GM19468 (cell line): ENCODE data around the gene PLCG1.

Experiments
- ATAC-seq: cut with Tn5 transposase; IDR thresholded peaks from one replicate; pipeline ENCODE4 v1.9.1; 2021; ENCODE audit warnings: mild to moderate bottlenecking, moderate library complexity, moderate number of reproducible peaks; ENCODE audit not compliant: unreplicated experiment; ENCODE audit errors: extremely low read depth

PLCG1 gene

GRCh38 chr20:41202426-41202825, 65.1 kb downstream of the PLCG1 start:
- no peak for ATAC-seq

- ATAC-seq = no peak
Observed at GRCh38 chr20:41203660-41204059, 66.3 kb downstream of the PLCG1 start.

- no peak for ATAC-seq
Observed at GRCh38 chr20:41204304-41205265, 67.2 kb downstream of the PLCG1 start.

- no peak for ATAC-seq
Observed at GRCh38 chr20:41205313-41205712, 68.0 kb downstream of the PLCG1 start.

- no peak for ATAC-seq
Observed at GRCh38 chr20:41213150-41213820, 75.9 kb downstream of the PLCG1 start.

GRCh38 chr20:41214202-41214601, 76.9 kb downstream of the PLCG1 start:
- ATAC-seq = no peak

- no peak for ATAC-seq
Observed at GRCh38 chr20:41214666-41215065, 77.3 kb downstream of the PLCG1 start.

- no peak for ATAC-seq
Observed at GRCh38 chr20:41217422-41217821, 80.1 kb downstream of the PLCG1 start.

GRCh38 chr20:41218466-41218865, 81.1 kb downstream of the PLCG1 start:
- no peak for ATAC-seq

GRCh38 chr20:41219824-41220223, 82.5 kb downstream of the PLCG1 start:
- ATAC-seq = no peak

GRCh38 chr20:41221614-41222218, 84.4 kb downstream of the PLCG1 start:
- no peak for ATAC-seq

- ATAC-seq = no peak
Observed at GRCh38 chr20:41222296-41222695, 85.0 kb downstream of the PLCG1 start.

- no peak for ATAC-seq
Observed at GRCh38 chr20:41222703-41223102, 85.4 kb downstream of the PLCG1 start.

GRCh38 chr20:41223112-41223511, 85.8 kb downstream of the PLCG1 start:
- no peak for ATAC-seq

- ATAC-seq = no peak
Observed at GRCh38 chr20:41224281-41224680, 86.9 kb downstream of the PLCG1 start.

GRCh38 chr20:41225091-41225490, 87.7 kb downstream of the PLCG1 start:
- no peak for ATAC-seq

GRCh38 chr20:41226426-41226825, 89.1 kb downstream of the PLCG1 start:
- ATAC-seq = no peak
